Effector CD4-positive, alpha-beta T cell (primary cell): Measurements from ENCODE around the gene SERTAD3.
"Not testable (repeated sequence)": the region's sequence is repeated elsewhere in the genome, so short reads cannot be mapped to it uniquely, and the experiment has no call there.

Source experiments
- DNase-seq: peaks from one replicate; pipeline ENCODE4 v3.0.0-alpha.2; 2020

SERTAD3 gene

GRCh38 chr19:40424637-40425449 is 19.3 kb downstream of the SERTAD3 start:
- DNase-seq = no peak

DNA sequence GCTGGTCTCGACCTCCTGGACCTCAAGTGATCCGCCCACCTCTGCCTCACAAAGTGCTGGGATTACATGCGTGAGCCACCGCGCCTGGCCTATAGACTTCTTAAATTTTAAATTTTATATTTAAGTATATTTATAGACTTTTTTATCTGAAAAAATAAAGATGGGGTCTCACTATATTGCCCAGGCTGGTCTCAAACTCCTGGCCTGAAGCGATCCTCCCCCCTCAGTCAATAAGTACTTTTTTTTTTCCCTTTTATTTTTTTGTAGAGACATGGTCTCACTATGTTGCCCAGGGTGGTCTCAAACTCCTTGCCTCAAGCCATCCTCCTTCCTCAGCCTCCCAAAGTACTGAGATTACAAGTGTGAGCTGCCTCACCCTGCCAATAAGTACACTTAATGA is 20.2 kb downstream of the SERTAD3 start:
- no peak for DNase-seq

GRCh38 chr19:40422748-40423566 is 21.2 kb downstream of the SERTAD3 start:
- DNase-seq = no peak

DNA sequence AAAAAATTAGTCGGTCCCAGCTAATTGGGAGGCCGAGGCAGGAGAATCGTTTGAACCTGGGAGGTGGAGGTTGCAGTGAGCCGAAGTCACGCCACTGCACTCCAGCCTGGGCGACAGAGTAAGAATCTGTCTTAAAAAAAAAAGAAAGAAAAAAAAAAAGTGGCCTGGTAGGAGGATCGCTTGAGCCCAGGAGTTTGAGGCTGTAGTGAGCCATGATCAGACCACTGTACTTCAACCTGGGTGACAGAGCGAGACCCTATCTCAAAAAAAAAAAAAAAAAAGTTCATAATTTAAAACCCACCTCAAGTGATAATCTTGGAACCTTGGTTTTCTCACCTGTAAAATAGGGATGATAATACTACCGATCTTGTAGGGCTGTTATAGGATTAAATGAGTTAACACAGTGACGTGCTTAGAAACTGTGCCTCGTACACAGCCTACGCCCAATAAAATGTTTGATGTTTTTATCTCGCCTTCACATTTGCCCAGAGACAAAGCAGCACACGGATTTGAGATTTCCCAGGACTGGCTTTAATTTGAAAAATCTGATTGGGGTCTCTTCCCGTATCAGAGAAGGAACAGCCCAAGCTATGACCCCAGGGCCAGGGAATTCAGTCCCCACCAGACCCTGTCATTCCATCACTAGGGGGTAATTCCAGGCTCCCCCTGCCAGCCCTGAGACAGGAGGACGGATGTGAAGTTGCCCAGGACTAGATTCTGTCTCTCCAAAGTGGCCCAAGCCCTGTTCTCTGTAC is 22.0 kb downstream of the SERTAD3 start:
- no peak for DNase-seq

GRCh38 chr19:40420766-40421765 is 23.1 kb downstream of the SERTAD3 start:
- DNase-seq = peak; percentile 61

DNA sequence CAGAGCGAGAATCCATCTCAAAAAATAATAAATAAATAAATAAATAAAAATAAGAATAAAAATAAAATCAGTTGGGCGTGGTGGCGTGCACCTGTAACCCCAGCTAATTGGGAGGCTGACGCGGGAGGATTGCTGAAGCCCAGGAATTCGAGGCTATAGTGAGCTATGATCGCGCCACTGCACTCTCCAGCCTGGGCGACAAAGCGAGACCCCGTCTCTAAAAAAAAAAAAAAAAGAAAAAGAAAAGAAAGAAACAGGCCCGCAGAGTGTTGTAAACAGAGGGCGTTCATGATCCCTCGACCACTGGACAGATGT is 23.7 kb downstream of the SERTAD3 start:
- DNase-seq = no peak

DNA sequence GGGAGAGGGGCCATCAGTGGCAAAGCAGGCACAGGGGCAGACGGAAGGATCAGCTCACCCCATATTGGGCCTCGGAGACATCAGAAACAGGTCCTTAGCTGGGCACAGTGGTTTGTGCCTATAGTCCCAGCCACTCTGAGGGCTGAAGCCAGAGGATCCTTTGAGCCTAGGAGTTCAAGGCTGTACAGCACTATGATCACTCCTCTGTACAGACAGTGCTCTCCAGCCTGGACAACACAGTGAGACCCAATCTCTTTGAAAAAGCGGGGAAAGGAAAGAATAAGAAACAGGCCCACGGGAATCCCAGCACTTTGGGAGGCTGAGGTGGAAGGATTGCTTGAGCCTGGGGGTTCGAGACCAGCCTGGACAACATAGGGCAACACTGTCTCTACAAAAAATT is 24.4 kb downstream of the SERTAD3 start:
- DNase-seq = no peak

GRCh38 chr19:40419066-40419612 is 25.0 kb downstream of the SERTAD3 start:
- DNase-seq = no peak

DNA sequence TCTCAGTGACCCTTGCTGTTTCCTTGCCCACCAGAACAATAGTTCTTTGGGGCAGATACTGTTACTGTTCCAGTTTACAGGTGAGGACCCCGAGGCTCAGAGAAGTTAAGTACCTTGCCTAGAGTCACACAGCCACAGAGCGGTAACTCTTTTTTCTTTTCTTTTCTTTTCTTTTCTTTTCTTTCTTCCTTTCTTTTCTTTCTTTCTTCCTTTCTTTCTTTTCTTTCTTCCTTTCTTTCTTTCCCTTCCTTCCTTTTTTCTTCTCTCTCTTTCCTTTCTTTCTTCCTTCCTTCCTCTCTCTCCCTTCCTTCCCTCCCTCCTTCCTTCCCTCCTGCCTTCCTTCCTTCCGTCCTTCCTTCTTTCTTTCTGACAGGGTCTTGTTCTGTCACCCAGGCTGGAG is 26.1 kb downstream of the SERTAD3 start:
- no peak for DNase-seq

GRCh38 chr19:40417643-40417981 is 26.5 kb downstream of the SERTAD3 start:
- DNase-seq = no peak

DNA sequence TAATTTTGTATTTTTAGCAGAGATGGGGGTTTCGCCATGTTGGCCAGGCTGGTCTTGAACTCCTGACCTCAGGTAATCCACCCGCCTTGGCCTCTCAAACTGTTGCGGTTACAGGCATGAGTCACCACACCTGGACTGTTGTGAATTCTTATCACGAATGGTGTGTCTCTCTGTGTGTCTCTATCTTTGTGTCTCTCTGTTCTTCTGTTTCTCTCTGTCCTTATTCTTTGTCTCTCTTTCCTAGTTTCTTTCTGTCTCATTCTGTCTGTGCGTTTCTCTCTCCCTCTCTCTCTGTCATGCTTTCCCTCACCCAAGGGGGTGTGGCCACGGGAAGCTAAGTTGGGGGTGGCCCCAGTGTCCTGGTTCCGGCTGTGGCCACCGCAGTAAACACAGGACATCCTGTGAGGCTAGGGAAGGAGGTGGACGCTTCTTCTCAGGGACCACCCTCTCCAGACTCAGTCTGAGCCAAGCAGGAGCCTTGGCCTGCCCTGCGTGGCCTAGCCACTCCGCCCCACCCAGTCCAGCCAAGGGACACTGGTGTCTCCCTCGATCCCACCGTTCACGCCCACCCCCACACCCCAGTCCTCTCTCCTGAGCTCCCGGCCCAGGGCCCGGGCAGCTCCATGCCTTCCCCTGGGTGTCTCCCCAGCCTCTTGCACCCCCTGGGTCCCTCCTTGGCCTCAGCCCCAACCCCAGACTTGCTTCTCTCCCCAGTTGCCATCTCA is 27.1 kb downstream of the SERTAD3 start:
- DNase-seq = no peak

DNA sequence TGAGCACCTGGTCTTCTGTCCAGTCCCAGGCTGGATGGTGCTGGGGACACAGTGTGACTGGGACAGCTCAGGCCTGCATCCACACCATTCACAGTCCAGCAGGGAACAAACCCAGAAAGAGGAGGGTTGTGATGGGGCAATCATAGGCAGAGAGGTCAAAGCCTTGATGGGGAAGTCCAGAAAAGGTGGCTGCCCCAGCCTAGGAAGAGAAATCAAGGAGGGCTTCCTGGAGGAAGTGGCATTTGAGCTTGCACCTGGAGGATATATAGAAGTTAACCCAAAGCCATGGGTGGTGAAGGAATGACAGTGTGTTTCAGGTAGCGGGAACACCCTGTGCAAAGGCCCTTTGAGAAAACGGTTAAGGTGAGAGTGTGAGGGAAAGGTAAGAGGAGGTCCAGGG is 28.4 kb downstream of the SERTAD3 start:
- no peak for DNase-seq

DNA sequence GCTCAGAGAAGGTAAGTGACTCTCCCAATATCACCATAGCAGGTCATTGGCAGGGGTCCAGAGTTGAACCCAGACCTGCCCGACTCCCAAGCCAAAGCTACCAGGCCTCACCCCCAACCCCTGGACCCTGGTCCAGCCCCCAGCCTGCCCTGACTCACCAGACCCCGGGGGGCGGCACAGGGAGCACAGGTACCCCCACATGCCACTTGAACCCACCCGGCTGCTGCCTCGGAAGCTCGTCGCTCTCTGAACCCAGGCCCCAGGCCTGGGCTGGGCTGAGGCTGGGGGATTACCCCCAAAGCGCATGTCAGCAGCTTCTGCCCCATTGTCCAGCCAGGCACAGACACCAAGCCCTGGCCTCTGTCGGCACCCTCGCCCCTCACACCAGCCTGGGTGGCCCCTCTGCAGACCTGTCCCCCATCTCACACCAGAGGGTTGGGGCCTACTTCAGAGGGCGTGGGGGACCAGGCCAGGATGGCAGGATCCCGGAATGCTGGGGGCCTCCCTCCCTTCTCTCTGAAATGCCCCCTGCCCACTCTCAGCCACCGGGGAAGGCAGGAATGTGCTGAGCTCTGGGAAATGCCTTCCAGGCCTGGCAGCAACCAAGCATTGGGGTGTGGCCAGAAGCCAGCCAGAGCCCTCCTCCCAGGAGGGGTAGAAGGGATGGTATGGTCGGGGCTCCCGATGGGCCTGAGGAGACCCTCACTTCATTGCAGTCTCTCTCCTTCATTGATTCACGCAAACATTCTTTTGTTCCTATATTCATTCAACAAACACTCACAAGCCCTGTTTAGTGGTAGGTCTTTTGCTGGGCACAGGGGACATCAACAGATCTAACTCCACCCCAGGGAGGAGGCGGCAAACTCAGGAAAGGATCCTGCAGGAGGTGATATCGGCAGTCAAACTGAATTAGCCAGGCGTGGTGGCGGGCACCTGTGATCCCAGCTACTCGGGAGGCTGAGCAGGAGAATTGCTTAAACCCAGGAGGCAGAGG is 29.3 kb downstream of the SERTAD3 start:
- DNase-seq = no peak

GRCh38 chr19:40413291-40413845 is 30.8 kb downstream of the SERTAD3 start, which contains the start of gene PRX:
Gene PRX, minus strand, starts transcription at chr19:40413378. Its CDS starts 5,446 bp downstream, at chr19:40407932.
- no peak for DNase-seq

GRCh38 chr19:40412866-40413265 is 31.3 kb downstream of the SERTAD3 start:
- no peak for DNase-seq

- no peak for DNase-seq
These were observed 32.1 kb downstream of the SERTAD3 start for GRCh38 chr19:40411958-40412499.

DNA sequence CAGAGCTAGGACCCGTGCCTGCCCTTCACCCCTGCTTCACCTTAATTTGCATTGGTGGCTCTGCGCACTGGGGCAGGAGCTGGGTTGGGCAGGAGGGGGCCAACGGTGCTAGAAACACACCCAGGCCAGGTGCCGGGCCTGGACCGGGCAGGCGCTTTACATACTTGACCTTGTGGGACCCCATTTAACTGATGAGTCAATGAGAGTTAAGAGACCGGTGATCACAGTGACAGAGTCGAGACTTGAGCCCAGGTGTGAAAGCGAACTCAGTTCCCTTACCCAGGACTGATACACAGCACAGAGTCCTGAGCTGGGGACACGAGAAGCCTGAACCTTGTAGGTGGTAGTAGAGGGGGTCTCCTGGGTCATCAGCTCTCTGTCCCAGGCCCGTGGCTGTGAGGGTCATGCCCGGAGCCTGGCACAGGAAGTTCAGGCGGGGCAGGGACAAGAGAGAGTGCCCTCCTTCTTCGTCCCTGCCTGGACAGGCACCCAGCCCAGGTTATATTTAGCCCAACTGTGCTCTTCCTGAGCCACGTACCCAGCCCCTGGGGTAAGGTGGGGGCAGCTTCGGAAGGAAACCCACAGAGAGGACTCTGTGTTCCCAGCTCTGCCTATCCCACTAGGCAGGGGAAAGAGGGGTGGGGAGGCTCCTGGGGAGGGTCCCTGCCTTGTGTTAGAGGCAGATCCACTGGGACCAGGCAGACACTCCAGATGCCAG is 32.9 kb downstream of the SERTAD3 start:
- no peak for DNase-seq

GRCh38 chr19:40410030-40410389 is 34.1 kb downstream of the SERTAD3 start:
- no peak for DNase-seq

DNA sequence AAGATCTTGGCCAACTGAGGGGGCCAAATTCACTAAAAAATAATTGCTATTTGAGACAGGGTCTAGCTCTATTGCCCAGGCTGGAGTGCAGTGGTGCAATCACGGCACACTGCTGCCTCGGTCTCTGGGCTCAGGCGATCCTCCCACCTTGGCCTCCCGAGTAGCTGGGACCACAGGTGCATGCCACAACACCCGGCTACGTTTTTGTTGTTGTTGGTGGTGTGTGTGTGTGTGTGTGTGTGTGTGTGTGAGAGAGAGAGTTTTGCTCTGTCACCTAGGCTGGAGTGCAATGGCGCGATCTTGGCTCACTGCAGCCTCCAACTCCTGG is 35.6 kb downstream of the SERTAD3 start:
- not testable (repeated sequence) for DNase-seq
